Omental fat pad (tissue), 4 donors: ENCODE data around the gene CELA2A. TPM values are rescaled to one million over a fixed set of nuclear protein-coding genes. Genes with fewer than 3 reads are reported as not detected.

Source experiments
- ATAC-seq: fragments of 150-250 bp; one replicate; pipeline ENCODE4 v1.9.1; 2016; ENCODE audit warnings: mild to moderate bottlenecking, moderate library complexity; ENCODE audit not compliant: low FRiP score
- DNase-seq: peaks from one replicate; pipeline ENCODE4 v3.0.0-alpha.2; 2019; ENCODE audit warnings: low spot score
- total RNA-seq, 4 donors: library from RNA; depleted of rRNA; stranded (reverse); fragments of >200 nt; gene quantifications; one replicate each; pipeline ENCODE4 v1.1.0, GENCODE V29; 2016
- TF ChIP-seq, protein P1 (sequence below), 3 donors: fragments of 450-650 bp; IDR thresholded peaks; one replicate each; pipeline ENCODE4 v1.5.1; 2016 to 2017; ENCODE audit warnings: antibody characterized with exemption in 3 of 3, mild to moderate bottlenecking in 3 of 3, moderate library complexity in 2 of 3

The CELA2A gene
- total RNA-seq, 4 donors from 2014 or later, result not detected

DNA sequence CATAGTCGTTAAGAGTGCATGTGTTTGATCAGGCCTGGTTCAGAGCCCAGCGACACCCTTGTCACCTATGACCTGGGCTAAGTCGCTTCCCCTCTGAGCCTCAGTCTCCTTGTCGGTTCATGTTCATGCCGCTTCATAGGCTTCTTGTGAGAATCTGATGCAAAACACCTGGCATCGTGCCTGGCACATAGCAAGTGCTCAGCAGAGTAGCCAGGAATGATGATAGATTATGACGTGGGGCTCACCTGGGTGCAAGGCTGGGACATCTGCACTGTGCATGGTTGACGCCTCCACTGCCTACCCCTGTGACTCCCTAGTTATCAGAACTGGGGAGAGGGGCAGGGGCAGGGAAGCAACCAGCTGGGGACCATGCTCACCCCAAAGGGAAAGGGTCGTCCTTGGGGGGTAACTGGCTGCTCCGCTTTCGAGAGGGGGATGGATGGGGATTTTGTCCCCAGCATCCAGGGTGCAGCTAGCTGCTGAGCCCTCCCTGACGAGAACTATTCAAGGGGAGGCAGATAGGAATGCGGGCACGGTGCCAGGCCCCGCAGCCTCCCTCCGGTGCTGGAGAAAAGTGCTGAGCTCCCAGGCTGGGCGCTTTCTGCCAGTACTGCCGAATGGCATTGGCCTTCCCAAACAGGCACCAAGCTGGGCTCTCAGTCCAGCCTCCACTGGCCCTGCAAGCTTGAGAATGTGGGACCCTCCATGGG is 37.6 kb upstream of the CELA2A start:
- TF ChIP-seq, protein P1, sequence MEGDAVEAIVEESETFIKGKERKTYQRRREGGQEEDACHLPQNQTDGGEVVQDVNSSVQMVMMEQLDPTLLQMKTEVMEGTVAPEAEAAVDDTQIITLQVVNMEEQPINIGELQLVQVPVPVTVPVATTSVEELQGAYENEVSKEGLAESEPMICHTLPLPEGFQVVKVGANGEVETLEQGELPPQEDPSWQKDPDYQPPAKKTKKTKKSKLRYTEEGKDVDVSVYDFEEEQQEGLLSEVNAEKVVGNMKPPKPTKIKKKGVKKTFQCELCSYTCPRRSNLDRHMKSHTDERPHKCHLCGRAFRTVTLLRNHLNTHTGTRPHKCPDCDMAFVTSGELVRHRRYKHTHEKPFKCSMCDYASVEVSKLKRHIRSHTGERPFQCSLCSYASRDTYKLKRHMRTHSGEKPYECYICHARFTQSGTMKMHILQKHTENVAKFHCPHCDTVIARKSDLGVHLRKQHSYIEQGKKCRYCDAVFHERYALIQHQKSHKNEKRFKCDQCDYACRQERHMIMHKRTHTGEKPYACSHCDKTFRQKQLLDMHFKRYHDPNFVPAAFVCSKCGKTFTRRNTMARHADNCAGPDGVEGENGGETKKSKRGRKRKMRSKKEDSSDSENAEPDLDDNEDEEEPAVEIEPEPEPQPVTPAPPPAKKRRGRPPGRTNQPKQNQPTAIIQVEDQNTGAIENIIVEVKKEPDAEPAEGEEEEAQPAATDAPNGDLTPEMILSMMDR (IDR thresholded peaks at IDR 0.05), result no peak
- DNase-seq (no peak), ATAC-seq (no peak)

DNA sequence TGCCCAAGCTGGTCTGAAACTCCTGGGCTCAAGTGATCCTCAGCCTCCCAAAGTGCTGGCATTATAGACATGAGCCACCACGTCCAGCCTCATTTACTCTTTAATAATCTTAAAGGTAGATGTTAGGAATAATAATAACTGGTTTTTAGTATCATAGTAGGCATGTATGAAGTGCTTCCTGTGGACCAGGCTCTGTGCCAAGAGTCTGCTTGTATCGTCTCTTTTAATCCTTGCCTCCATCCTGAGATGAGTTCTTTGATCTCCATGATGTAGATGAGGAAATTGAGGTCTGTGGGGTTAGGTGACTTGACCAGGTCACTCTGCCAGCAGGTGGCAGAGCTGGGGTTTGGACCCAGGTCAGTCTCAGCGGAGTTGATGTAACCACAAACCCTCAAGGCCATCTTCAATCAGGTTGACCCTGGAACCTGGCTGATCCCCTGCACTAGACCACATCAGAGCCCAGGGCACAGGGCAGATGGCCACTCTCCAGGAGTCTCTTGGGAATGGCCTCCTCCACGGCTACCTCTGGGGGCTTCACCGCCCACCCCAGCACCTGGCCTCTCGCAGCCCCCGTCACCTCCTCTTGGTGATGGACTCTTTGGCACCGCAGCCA is 35.6 kb upstream of the CELA2A start:
- ATAC-seq (no peak), DNase-seq (no peak)
- TF ChIP-seq, protein P1 (IDR thresholded peaks at IDR 0.05), result no peak

DNA sequence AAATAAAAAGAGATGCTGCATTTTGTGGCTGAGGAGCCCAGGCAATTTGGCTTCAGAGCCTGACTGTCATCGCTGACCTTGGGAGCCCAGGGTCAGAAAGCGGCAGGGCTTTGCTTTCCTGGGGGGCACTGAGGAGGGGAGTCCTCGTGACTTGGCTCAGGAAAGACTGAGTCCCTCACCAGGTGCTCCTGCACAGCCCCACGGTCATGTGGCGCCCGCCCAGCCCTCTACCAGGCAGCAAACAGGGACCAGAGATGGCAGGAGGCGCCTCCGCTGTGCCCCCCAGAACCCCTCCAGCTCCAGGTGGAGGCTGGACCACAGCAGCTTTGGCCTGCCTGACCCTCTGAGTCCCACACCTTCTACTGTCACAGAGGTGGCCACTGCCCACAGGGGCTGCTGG is 33.7 kb upstream of the CELA2A start:
- no peak for DNase-seq
- ATAC-seq, result no peak
- TF ChIP-seq, protein P1 (IDR thresholded peaks at IDR 0.05), result no peak

DNA sequence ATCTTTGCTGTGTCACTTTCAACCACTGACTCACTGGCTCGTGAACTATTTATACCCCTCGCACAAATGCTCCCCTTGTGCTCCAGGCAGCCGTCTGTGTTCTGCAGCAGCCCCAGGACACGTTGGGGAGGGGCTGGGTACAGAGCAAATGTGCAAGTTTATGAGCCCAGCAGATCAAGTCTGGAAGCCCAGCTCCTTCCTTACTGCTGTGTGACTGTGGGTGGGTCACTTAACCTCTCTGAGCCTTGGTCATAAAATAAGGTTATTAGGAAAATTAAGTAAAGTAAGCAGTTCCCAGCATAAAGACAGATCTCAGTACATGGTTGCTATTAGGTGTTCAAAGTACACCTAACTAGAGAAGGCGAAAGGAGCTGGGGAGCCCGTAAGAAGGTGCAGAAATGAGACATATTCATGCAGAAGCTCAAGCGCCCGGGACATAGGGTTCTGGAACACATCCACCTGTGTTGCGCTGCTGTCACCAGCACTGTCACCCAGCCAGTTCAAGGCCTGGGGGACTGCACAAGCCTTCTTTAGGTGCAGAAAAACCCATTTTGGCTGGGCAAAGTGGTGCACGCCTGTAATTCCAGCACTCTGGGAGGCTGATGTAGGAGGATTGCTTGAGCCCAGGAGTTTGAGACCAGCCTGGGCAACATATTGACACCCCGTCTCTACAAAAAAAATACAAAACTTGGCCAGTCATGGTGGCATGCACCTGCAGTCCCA is 33.0 kb upstream of the CELA2A start:
- ATAC-seq (no peak), DNase-seq (no peak)
- TF ChIP-seq, protein P1 (IDR thresholded peaks at IDR 0.05), result no peak

DNA sequence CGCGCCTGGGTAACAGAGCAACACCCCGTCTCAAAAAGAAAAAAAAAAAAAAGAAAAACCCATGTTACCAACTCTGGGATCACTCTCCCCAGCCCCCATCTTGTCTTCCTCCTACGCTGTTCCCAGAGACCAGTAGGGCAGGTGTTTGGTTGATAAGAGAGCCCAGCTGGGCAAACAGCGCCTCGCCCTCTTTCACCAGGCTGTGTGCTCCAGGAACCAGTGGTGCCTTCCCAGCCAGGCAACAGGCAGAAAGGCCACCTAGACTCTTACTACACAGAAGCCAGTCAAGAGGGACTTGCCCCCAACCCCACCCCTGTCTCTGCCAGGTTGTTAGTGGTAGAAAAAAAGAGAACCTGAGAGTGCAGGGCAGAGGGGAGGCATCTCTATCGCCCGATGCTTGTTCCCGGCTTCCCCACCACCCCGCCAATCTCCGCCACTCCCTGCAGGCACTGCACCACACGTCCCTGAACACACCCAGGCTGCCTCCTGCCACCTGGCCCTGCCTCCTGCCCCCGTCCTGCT is 32.3 kb upstream of the CELA2A start:
- no peak for DNase-seq
- TF ChIP-seq, protein P1 (IDR thresholded peaks at IDR 0.05), result no peak
- no peak for ATAC-seq

DNA sequence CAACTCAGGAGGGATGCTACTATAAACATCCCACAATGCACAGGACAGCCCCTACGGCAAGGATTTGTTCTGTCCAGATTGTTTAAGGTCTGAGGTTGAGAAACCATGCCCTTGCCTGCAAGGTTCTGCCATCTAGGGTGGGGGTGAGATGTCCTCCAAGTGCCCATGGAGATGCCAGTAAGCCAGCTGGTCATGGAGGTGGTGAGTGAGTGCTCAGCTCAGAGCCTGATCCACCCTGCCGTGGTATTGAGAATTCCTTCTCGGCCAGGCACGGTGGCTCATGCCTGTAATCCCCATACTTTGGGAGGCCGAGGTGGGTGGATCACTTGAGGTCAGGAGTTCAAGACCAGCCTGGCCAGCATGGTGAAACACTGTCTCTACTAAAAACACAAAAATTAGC is 31.6 kb upstream of the CELA2A start:
- DNase-seq (no peak), ATAC-seq (no peak)
- TF ChIP-seq, protein P1 (IDR thresholded peaks at IDR 0.05), result no peak
